Type B pancreatic cell (in vitro differentiated cells): Measurements from ENCODE around the gene ICOSLG. TPM values are rescaled to one million over a fixed set of nuclear protein-coding genes. Genes with fewer than 3 reads are reported as not detected.

Experiments
- DNase-seq: peaks from one replicate; pipeline ENCODE4 v3.0.0; 2021; ENCODE audit warnings: mixed read lengths; ENCODE audit not compliant: unreplicated experiment; ENCODE audit errors: extremely low spot score
- H3K27ac Mint-ChIP-seq: 2 replicates; pipeline ENCODE4 v1.8.0; 2021; ENCODE audit warnings: mild to moderate bottlenecking, mixed read lengths
- H3K27me3 Mint-ChIP-seq: 2 replicates; pipeline ENCODE4 v1.8.0; 2021; ENCODE audit warnings: mixed read lengths
- H3K36me3 Mint-ChIP-seq: 2 replicates; pipeline ENCODE4 v1.8.0; 2021; ENCODE audit warnings: mixed read lengths
- H3K4me1 Mint-ChIP-seq: one replicate; pipeline ENCODE4 v1.8.0; 2021; ENCODE audit warnings: mixed read lengths; ENCODE audit not compliant: unreplicated experiment
- H3K4me3 Mint-ChIP-seq: 2 replicates; pipeline ENCODE4 v1.8.0; 2021; ENCODE audit warnings: mild to moderate bottlenecking, mixed read lengths
- H3K9me3 Mint-ChIP-seq: 2 replicates; pipeline ENCODE4 v1.8.0; 2021; ENCODE audit warnings: mixed read lengths
- total RNA-seq: library from RNA; stranded (reverse); gene quantifications from 2 replicates; pipeline ENCODE4 v1.2.1, GENCODE V29; 2021; ENCODE audit warnings: low replicate concordance
- TF ChIP-seq, protein P1 (sequence below): fragments of 200-600 bp; sonication (generic); conservative IDR thresholded peaks from 2 replicates; pipeline ENCODE4 v1.5.0; 2021; ENCODE audit warnings: antibody characterized with exemption, mild to moderate bottlenecking

The ICOSLG gene
- total RNA-seq, 1 donor from 2014 or later: 5.4 TPM

GRCh38 chr21:44269090-44269489 lies 28.3 kb upstream of the ICOSLG start:
- no peak overlapping the region for H3K4me3 Mint-ChIP-seq
- no peaks in the 10 kb centered on the region for H3K4me1 Mint-ChIP-seq
- TF ChIP-seq, protein P1, sequence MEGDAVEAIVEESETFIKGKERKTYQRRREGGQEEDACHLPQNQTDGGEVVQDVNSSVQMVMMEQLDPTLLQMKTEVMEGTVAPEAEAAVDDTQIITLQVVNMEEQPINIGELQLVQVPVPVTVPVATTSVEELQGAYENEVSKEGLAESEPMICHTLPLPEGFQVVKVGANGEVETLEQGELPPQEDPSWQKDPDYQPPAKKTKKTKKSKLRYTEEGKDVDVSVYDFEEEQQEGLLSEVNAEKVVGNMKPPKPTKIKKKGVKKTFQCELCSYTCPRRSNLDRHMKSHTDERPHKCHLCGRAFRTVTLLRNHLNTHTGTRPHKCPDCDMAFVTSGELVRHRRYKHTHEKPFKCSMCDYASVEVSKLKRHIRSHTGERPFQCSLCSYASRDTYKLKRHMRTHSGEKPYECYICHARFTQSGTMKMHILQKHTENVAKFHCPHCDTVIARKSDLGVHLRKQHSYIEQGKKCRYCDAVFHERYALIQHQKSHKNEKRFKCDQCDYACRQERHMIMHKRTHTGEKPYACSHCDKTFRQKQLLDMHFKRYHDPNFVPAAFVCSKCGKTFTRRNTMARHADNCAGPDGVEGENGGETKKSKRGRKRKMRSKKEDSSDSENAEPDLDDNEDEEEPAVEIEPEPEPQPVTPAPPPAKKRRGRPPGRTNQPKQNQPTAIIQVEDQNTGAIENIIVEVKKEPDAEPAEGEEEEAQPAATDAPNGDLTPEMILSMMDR: no peak
- no peaks in the 10 kb centered on the region for H3K9me3 Mint-ChIP-seq
- H3K27me3 Mint-ChIP-seq: no peaks in the 10 kb centered on the region
- H3K36me3 Mint-ChIP-seq: no peaks in the 10 kb centered on the region
- H3K27ac Mint-ChIP-seq: peak overlapping the region; percentile 82
- DNase-seq: no peak

- no peak for DNase-seq
- Mint-ChIP-seq H3K4me3 (no peak overlapping the region), H3K9me3 (no peaks in the 10 kb centered on the region), H3K4me1 (peaks cover 5% of the 10 kb centered on the region), H3K36me3 (no peaks in the 10 kb centered on the region), H3K27me3 (no peaks in the 10 kb centered on the region), H3K27ac (no peak overlapping the region)
- TF ChIP-seq, protein P1: no peak
Measured at GRCh38 chr21:44267655-44268142, 27.0 kb upstream of the ICOSLG start.

GRCh38 chr21:44265734-44266270 lies 25.1 kb upstream of the ICOSLG start:
- H3K4me1 Mint-ChIP-seq: peaks cover 5% of the 10 kb centered on the region
- H3K27me3 Mint-ChIP-seq: no peaks in the 10 kb centered on the region
- H3K36me3 Mint-ChIP-seq: no peaks in the 10 kb centered on the region
- no peak for DNase-seq
- H3K27ac Mint-ChIP-seq: no peak overlapping the region
- H3K4me3 Mint-ChIP-seq: no peak overlapping the region
- no peaks in the 10 kb centered on the region for H3K9me3 Mint-ChIP-seq
- TF ChIP-seq, protein P1: no peak

DNA sequence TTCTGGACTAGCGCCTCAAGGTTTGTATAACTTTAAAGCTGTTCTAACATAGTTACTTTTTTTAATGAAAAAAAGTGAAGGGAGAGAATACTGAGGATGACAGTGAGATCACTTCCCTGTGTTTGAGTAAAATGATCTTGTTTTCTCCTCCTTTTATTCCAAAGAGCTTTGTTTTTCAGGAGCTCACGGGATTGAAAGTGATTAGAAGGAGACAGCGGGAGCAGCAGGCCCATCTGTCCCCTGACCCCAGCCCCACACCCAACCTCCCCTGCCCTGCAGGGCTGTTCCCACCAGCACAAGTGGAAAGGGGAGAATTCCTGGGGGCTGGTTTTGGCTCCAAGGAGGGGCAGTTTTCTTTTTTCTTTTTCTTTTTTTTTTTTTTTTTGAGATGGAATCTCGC lies 23.0 kb upstream of the ICOSLG start:
- H3K27ac Mint-ChIP-seq: no peak overlapping the region
- DNase-seq: no peak
- H3K27me3 Mint-ChIP-seq: no peaks in the 10 kb centered on the region
- no peaks in the 10 kb centered on the region for H3K9me3 Mint-ChIP-seq
- peaks cover 5% of the 10 kb centered on the region for H3K4me1 Mint-ChIP-seq
- TF ChIP-seq, protein P1: no peak
- no peaks in the 10 kb centered on the region for H3K36me3 Mint-ChIP-seq
- peak overlapping the region; percentile 44 for H3K4me3 Mint-ChIP-seq

DNA sequence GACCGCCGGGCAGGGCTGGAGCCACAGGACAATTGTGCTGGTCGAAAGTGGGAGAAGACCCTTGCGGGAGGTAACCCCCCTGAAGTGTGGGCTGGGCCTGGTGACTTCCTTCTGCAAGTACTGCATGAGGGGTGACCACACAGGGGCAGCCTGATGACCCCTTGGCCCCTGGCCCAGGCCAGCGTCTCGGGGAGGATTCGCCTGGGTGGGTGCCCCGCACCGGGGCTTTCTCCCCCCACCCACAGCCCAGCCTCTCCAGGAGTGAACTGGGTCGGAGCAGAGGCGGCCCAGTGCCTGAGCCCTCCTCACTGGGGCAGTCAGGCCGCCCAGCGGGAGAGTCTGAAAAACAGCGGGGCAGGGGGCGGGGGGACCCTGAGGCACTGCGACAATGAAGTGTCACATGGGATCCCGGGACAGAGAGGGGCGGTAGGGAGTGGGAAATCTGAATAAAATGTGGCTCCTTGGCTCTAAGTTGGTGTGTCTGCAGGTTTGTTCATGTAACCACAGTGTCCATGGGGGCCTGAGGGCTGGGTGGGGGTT lies 22.5 kb upstream of the ICOSLG start:
- peaks cover 5% of the 10 kb centered on the region for H3K4me1 Mint-ChIP-seq
- no peaks in the 10 kb centered on the region for H3K36me3 Mint-ChIP-seq
- TF ChIP-seq, protein P1: no peak
- H3K27me3 Mint-ChIP-seq: no peaks in the 10 kb centered on the region
- no peak for DNase-seq
- H3K4me3 Mint-ChIP-seq: peak overlapping the region; percentile 44
- H3K27ac Mint-ChIP-seq: no peak overlapping the region
- no peaks in the 10 kb centered on the region for H3K9me3 Mint-ChIP-seq
